Activated effector memory CD4-positive, alpha-beta T cell treated with anti-CD3 and anti-CD28 coated beads, Interleukin-2, amount 50 U/mL, for 16 hours (primary cell): ENCODE data around the gene VIL1.

Experiments
- DNase-seq: peaks from one replicate; pipeline ENCODE4 v3.0.0-alpha.2; 2020

Gene VIL1

GRCh38 chr2:218445602-218446001 lies 26.7 kb downstream of the VIL1 start:
- no peak for DNase-seq

- DNase-seq: no peak
Observed at GRCh38 chr2:218446547-218446946, 27.6 kb downstream of the VIL1 start.

GRCh38 chr2:218447072-218447471 lies 28.1 kb downstream of the VIL1 start:
- DNase-seq: no peak

- DNase-seq: no peak
Observed at GRCh38 chr2:218448934-218449333, 30.0 kb downstream of the VIL1 start.

GRCh38 chr2:218452079-218452478 lies 33.2 kb downstream of the VIL1 start:
- no peak for DNase-seq

GRCh38 chr2:218456849-218457248 lies 37.9 kb downstream of the VIL1 start:
- no peak for DNase-seq

- DNase-seq: no peak
Observed at GRCh38 chr2:218458598-218458997, 39.7 kb downstream of the VIL1 start.

- DNase-seq: no peak
Observed at GRCh38 chr2:218465987-218466633, 47.2 kb downstream of the VIL1 start.

GRCh38 chr2:218470448-218470847 lies 51.5 kb downstream of the VIL1 start:
- DNase-seq: no peak

GRCh38 chr2:218471036-218471435 lies 52.1 kb downstream of the VIL1 start:
- no peak for DNase-seq

GRCh38 chr2:218471982-218472381 lies 53.1 kb downstream of the VIL1 start:
- no peak for DNase-seq

- no peak for DNase-seq
Observed at GRCh38 chr2:218472988-218473387, 54.1 kb downstream of the VIL1 start.

- DNase-seq: no peak
Observed at GRCh38 chr2:218474527-218474926, 55.6 kb downstream of the VIL1 start.

GRCh38 chr2:218476676-218477075 lies 57.8 kb downstream of the VIL1 start:
- no peak for DNase-seq

GRCh38 chr2:218477247-218477646 lies 58.3 kb downstream of the VIL1 start:
- no peak for DNase-seq

- DNase-seq: no peak
Observed at GRCh38 chr2:218478544-218478943, 59.6 kb downstream of the VIL1 start.

- no peak for DNase-seq
Observed at GRCh38 chr2:218479595-218479994, 60.7 kb downstream of the VIL1 start.

- DNase-seq: no peak
Observed at GRCh38 chr2:218482651-218483050, 63.7 kb downstream of the VIL1 start.

GRCh38 chr2:218485986-218486667 lies 67.2 kb downstream of the VIL1 start:
- no peak for DNase-seq

- DNase-seq: no peak
Observed at GRCh38 chr2:218500501-218501060, 81.7 kb downstream of the VIL1 start.

GRCh38 chr2:218501665-218502064 lies 82.7 kb downstream of the VIL1 start:
- DNase-seq: no peak
